Astrocyte (in vitro differentiated cells and primary cell): Measurements from ENCODE around the gene ABCG2. TPM values are rescaled to one million over a fixed set of nuclear protein-coding genes. Genes with fewer than 3 reads are reported as not detected.
"Not testable (repeated sequence)": the region's sequence is repeated elsewhere in the genome, so short reads cannot be mapped to it uniquely, and the experiment has no call there.

Experiments used
- DNase-seq: peaks from one replicate; pipeline ENCODE4 v3.0.0-alpha.2; 2010; ENCODE audit warnings: low read depth
- FAIRE-seq: peaks from 2 replicates; lab custom pipeline; 2011; peaks lifted over from hg19 to GRCh38; lab: Jason Lieb, UNC
- H2AFZ ChIP-seq: 2 replicates; pipeline ENCODE4 v1.6.0; 2012; ENCODE audit warnings: low read depth, low read length, inconsistent platforms
- H3K27ac ChIP-seq: 2 replicates; pipeline ENCODE4 v1.5.1; 2011; ENCODE audit warnings: low read depth, low read length, inconsistent platforms
- H3K27me3 ChIP-seq: 2 replicates; pipeline ENCODE4 v1.6.0; 2011; ENCODE audit warnings: low read length, inconsistent platforms; ENCODE audit not compliant: insufficient read depth
- H3K36me3 ChIP-seq: 2 replicates; pipeline ENCODE4 v1.5.1; 2011; ENCODE audit warnings: low read length, inconsistent platforms; ENCODE audit not compliant: insufficient read depth
- H3K4me1 ChIP-seq: 2 replicates; pipeline ENCODE4 v1.5.1; 2011; ENCODE audit warnings: low read length, inconsistent platforms; ENCODE audit not compliant: insufficient read depth
- H3K4me2 ChIP-seq: 2 replicates; pipeline ENCODE4 v1.6.0; 2012; ENCODE audit warnings: low read length, inconsistent platforms
- H3K4me3 ChIP-seq: 2 replicates; pipeline ENCODE4 v1.5.1; 2011; ENCODE audit warnings: low read depth, mild to moderate bottlenecking, low read length, inconsistent platforms; ENCODE audit not compliant: insufficient read depth
- H3K79me2 ChIP-seq: 2 replicates; pipeline ENCODE4 v1.6.0; 2012; ENCODE audit warnings: mild to moderate bottlenecking, low read length, inconsistent platforms; ENCODE audit not compliant: insufficient read depth
- H3K9ac ChIP-seq: 2 replicates; pipeline ENCODE4 v1.6.0; 2012; ENCODE audit warnings: mild to moderate bottlenecking, low read length, inconsistent platforms
- H3K9me3 ChIP-seq: 2 replicates; pipeline ENCODE4 v1.5.1; 2012; ENCODE audit warnings: low read depth, mild to moderate bottlenecking, low read length, inconsistent platforms; ENCODE audit not compliant: insufficient read depth
- H4K20me1 ChIP-seq: 2 replicates; pipeline ENCODE4 v1.6.0; 2012; ENCODE audit warnings: low read length, inconsistent platforms; ENCODE audit not compliant: insufficient read depth
- H3K27ac Mint-ChIP-seq: one replicate; pipeline ENCODE4 v1.8.0; 2021; ENCODE audit warnings: mild to moderate bottlenecking, mixed read lengths; ENCODE audit not compliant: unreplicated experiment
- H3K27me3 Mint-ChIP-seq: one replicate; pipeline ENCODE4 v1.8.0; 2021; ENCODE audit warnings: low read depth, mixed read lengths; ENCODE audit not compliant: unreplicated experiment
- H3K36me3 Mint-ChIP-seq: one replicate; pipeline ENCODE4 v1.8.0; 2021; ENCODE audit warnings: low read depth, mixed read lengths; ENCODE audit not compliant: unreplicated experiment
- H3K4me1 Mint-ChIP-seq: one replicate; pipeline ENCODE4 v1.8.0; 2021; ENCODE audit warnings: low read depth, mixed read lengths; ENCODE audit not compliant: unreplicated experiment
- H3K4me3 Mint-ChIP-seq: one replicate; pipeline ENCODE4 v1.8.0; 2021; ENCODE audit warnings: mild to moderate bottlenecking, moderate library complexity, mixed read lengths; ENCODE audit not compliant: unreplicated experiment
- H3K9me3 Mint-ChIP-seq: one replicate; pipeline ENCODE4 v1.8.0; 2021; ENCODE audit warnings: mild to moderate bottlenecking, mixed read lengths; ENCODE audit not compliant: unreplicated experiment
- EZH2 ChIP-seq: IDR thresholded peaks from 2 replicates; pipeline ENCODE4 v1.6.1; 2012; ENCODE audit warnings: mild to moderate bottlenecking, low read length, inconsistent platforms; ENCODE audit not compliant: insufficient read depth
- total RNA-seq: library from RNA; stranded (reverse); gene quantifications from 2 replicates; pipeline ENCODE4 v1.2.1, GENCODE V29; 2021
- TF ChIP-seq, protein P1 (sequence below): IDR thresholded peaks from 2 replicates; pipeline ENCODE4 v1.5.1; 2011; ENCODE audit warnings: low read depth, mild to moderate bottlenecking, inconsistent platforms, low read length, moderate library complexity; ENCODE audit not compliant: insufficient read depth

The ABCG2 gene
- total RNA-seq, 1 donor from 2014 or later = 2.5 TPM

DNA sequence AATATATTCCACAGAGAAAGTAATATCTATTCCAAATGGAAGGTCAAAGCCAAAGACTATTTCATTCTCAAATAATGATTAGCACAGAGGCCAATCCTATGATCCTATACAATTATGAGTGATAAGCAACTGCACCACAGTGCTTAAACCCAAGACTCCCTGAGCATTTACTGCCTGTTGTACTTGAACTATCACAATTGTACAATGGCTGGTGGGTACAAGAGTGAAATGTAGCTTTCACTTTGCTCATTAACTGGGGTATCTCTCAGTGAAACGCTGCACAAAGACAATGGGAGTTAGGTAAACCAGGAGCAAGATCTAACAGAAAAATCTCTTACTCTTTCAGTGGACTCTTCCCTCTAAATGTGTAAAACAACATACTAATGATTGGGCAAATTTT is 24.3 kb downstream of the ABCG2 start:
- no peak overlapping the region for H3K27ac ChIP-seq
- Mint-ChIP-seq H3K4me3 (no peak overlapping the region), H3K9me3 (no peaks in the 10 kb centered on the region), H3K27ac (no peak overlapping the region), H3K27me3 (no peaks in the 10 kb centered on the region), H3K36me3 (no peaks in the 10 kb centered on the region), H3K4me1 (peaks cover 16% of the 10 kb centered on the region)
- no peaks in the 10 kb centered on the region for H3K36me3 ChIP-seq
- H3K4me3 ChIP-seq = no peak overlapping the region
- FAIRE-seq (no peak), DNase-seq (no peak)
- H3K4me1 ChIP-seq = no peaks in the 10 kb centered on the region
- H2AFZ ChIP-seq = no peak overlapping the region
- peaks cover 3% of the 10 kb centered on the region for H3K27me3 ChIP-seq
- TF ChIP-seq, protein P1, sequence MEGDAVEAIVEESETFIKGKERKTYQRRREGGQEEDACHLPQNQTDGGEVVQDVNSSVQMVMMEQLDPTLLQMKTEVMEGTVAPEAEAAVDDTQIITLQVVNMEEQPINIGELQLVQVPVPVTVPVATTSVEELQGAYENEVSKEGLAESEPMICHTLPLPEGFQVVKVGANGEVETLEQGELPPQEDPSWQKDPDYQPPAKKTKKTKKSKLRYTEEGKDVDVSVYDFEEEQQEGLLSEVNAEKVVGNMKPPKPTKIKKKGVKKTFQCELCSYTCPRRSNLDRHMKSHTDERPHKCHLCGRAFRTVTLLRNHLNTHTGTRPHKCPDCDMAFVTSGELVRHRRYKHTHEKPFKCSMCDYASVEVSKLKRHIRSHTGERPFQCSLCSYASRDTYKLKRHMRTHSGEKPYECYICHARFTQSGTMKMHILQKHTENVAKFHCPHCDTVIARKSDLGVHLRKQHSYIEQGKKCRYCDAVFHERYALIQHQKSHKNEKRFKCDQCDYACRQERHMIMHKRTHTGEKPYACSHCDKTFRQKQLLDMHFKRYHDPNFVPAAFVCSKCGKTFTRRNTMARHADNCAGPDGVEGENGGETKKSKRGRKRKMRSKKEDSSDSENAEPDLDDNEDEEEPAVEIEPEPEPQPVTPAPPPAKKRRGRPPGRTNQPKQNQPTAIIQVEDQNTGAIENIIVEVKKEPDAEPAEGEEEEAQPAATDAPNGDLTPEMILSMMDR = no peak
- TF ChIP-seq EZH2 = no peak
- H3K9me3 ChIP-seq = no peaks in the 10 kb centered on the region
- no peak overlapping the region for H3K9ac ChIP-seq
- H3K79me2 ChIP-seq = no peaks in the 10 kb centered on the region
- H4K20me1 ChIP-seq = no peaks in the 10 kb centered on the region
- no peak overlapping the region for H3K4me2 ChIP-seq

DNA sequence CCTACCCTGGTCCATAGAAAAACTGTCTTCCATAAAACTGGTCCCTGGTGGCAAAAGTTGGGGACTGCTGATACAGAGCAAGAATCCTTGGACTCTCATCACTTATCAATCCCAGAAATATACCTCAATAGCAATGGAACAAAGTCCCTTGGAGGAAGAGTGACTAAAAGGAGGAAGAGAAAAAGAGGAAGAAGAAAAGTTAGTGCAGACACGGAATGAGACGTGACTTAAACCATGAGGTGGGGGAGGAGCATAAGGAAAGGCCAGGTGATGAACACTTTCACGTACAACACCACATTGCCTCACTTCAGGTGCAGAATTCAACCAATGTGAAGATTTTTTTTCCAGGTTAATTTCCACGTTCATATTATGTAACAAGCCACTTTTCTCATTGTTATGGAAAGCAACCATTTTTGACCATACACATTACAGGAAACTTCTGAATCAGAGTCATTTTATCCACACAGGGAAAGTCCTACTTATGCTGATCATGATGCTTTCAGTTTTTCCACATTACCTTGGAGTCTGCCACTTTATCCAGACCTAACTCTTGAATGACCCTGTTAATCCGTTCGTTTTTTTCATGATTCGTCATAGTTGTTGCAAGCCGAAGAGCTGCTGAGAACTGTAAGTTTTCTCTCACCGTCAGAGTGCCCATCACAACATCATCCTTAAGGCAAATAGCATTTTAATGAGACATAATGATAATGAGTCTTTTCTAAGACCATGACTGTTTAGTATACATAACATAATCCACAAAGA is 27.7 kb downstream of the ABCG2 start:
- H4K20me1 ChIP-seq = no peaks in the 10 kb centered on the region
- no peaks in the 10 kb centered on the region for H3K36me3 ChIP-seq
- no peak overlapping the region for H3K4me2 ChIP-seq
- no peak overlapping the region for H3K27ac ChIP-seq
- no peaks in the 10 kb centered on the region for H3K4me1 Mint-ChIP-seq
- H2AFZ ChIP-seq = no peak overlapping the region
- no peak for DNase-seq
- no peaks in the 10 kb centered on the region for H3K27me3 Mint-ChIP-seq
- no peak overlapping the region for H3K27ac Mint-ChIP-seq
- H3K36me3 Mint-ChIP-seq = no peaks in the 10 kb centered on the region
- H3K27me3 ChIP-seq = peaks cover 3% of the 10 kb centered on the region
- no peak for FAIRE-seq
- H3K4me1 ChIP-seq = no peaks in the 10 kb centered on the region
- TF ChIP-seq, protein P1 = no peak
- TF ChIP-seq EZH2 = no peak
- no peak overlapping the region for H3K4me3 ChIP-seq
- H3K79me2 ChIP-seq = no peaks in the 10 kb centered on the region
- no peak overlapping the region for H3K4me3 Mint-ChIP-seq
- H3K9me3 ChIP-seq = no peaks in the 10 kb centered on the region
- no peak overlapping the region for H3K9ac ChIP-seq
- H3K9me3 Mint-ChIP-seq = peaks cover 6% of the 10 kb centered on the region

DNA sequence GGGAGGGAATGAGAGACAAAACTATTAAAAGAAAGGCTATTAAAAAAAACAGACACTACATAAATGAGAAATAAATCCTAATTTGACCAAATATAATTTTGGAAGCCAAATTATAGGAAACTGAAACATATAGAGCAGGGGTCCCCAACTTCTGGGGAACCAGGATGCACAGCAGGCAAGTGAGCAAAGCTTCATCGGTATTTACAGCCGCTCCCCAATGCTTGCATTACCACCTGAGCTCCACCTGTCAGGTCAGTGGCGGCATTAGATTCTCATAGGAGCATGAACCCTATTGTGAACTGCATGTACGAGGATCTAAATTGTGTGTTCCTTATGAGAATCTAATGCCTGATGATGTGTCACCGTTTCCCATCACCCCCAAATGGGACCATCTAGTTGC is 28.4 kb downstream of the ABCG2 start:
- FAIRE-seq (no peak), DNase-seq (no peak)
- no peaks in the 10 kb centered on the region for H3K79me2 ChIP-seq
- H3K4me2 ChIP-seq = no peak overlapping the region
- no peaks in the 10 kb centered on the region for H3K9me3 ChIP-seq
- Mint-ChIP-seq H3K36me3 (no peaks in the 10 kb centered on the region), H3K27me3 (no peaks in the 10 kb centered on the region), H3K4me1 (no peaks in the 10 kb centered on the region), H3K4me3 (no peak overlapping the region), H3K27ac (no peak overlapping the region), H3K9me3 (peaks cover 6% of the 10 kb centered on the region)
- H3K4me3 ChIP-seq = no peak overlapping the region
- H3K4me1 ChIP-seq = no peaks in the 10 kb centered on the region
- H3K36me3 ChIP-seq = no peaks in the 10 kb centered on the region
- no peak overlapping the region for H2AFZ ChIP-seq
- H3K9ac ChIP-seq = no peak overlapping the region
- no peak overlapping the region for H3K27ac ChIP-seq
- no peak for TF ChIP-seq EZH2
- TF ChIP-seq, protein P1 = no peak
- peaks cover 3% of the 10 kb centered on the region for H3K27me3 ChIP-seq
- H4K20me1 ChIP-seq = no peaks in the 10 kb centered on the region

DNA sequence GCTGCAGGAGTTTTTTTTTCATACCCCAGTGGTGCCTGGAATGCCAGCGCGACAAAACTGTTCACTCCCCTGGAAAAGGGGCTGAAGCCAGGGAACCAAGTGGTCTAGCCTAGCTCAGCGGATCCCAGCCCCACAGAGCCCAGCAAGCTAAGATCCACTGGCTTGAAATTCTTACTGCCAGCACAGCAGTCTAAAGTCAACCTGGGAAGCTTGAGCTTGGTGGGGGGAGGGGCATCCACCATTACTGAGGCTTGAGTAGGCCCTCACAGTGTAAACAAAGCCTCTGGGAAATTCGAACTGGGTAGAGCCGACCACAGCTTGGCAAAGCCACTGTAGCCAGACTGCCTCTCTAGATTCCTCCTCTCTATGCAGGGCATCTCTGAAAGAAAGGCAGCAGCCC is 36.2 kb downstream of the ABCG2 start:
- H3K4me3 ChIP-seq, H3K36me3 ChIP-seq, H2AFZ ChIP-seq, H3K4me2 ChIP-seq, H4K20me1 ChIP-seq, FAIRE-seq, H3K4me1 ChIP-seq, H3K79me2 ChIP-seq, H3K4me3 Mint-ChIP-seq, H3K27me3 Mint-ChIP-seq, H3K36me3 Mint-ChIP-seq, H3K27ac Mint-ChIP-seq, DNase-seq, H3K9me3 ChIP-seq, H3K9ac ChIP-seq, H3K4me1 Mint-ChIP-seq, H3K27me3 ChIP-seq, H3K27ac ChIP-seq: not testable (repeated sequence)
- H3K9me3 Mint-ChIP-seq = peaks cover 19% of the 10 kb centered on the region
